Esophagus squamous epithelium (tissue), 4 donors: Measurements from ENCODE around the gene LRP11.

Experiments
- CTCF ChIP-seq, 6 experiments: fragments of 450-650 bp in 4 of 6; fragments of 200-600 bp in 2 of 6; sonication (generic) in 2 of 6; IDR thresholded peaks; one replicate each; pipeline ENCODE4 v1.5.1; 2016 to 2019; ENCODE audit warnings: antibody characterized with exemption in 6 of 6, mild to moderate bottlenecking in 4 of 6, moderate library complexity in 4 of 6
- POLR2A ChIP-seq, 4 donors: fragments of 450-650 bp; IDR thresholded peaks; one replicate each; pipeline ENCODE4 v1.6.1; 2017; ENCODE audit warnings: antibody characterized with exemption in 4 of 4, mild to moderate bottlenecking in 4 of 4, moderate library complexity in 3 of 4

DNA sequence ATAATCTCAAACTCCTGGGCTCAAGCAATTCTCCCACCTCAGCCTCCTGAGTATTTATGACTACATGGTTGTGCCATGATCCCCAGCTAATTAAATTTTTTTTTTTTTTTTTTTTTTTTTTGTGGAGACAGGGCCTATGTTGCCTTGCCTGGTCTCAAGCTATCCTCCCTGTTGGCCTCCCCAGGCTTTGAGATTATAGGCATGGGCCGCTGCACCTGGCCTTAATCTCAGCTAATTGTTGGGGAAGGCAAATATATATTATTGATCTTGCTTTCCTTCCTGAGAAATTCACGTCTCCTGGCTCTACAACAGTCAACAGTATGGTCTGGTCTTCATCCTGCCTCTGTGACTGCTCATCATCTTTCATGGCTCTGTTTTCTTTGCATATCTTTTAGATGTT is 94.5 kb downstream of the LRP11 start:
- TF ChIP-seq POLR2A (IDR thresholded peaks at IDR 0.05) = no peak
- TF ChIP-seq CTCF (IDR thresholded peaks at IDR 0.05) = no peak
